ENCODE measurements around the gene MBNL2. TPM values are rescaled to one million over a fixed set of nuclear protein-coding genes. Genes with fewer than 3 reads are reported as not detected.

MBNL2 gene
- total RNA-seq, 1 experiment from 2014 or later: 33.2 TPM

DNA sequence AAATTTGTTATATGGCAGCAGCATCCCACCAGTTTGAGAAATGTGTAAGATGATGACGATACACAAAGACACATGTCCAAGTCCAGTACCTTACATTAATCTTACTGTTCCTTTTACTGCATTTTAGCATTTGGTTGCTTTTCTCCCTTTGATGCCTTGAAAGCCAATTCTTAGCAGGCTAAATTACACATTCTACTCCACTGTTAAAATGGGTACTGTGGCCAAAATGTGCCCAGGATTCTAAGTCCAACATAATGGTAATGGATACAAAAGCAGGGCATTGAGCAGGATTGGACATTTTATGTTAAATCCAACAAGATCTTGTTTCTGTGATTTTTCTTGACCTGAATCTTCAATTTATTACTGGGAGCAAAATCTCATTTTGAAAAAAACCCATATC is 159.1 kb downstream of the MBNL2 start:
- no peak for DNase-seq (ENCODE audit: low read depth)

DNA sequence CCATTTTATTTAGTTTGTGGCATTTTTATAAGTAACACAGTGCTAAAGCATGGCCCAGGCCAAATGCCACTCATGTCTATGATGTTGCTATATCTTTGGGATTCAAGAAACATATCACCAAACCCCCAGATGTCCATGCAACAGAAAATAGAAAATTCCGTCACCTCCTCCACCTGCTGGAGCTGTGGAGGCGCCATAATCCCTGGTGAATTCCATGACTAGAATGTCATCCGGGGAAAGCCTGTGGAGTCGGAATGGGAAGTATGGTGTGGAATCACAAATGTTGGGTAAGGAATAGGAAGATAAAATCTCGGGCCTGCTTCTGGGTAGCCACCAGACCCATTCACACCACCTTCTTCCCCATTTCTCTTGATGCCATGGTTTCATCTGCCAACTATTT is 160.1 kb downstream of the MBNL2 start:
- DNase-seq (ENCODE audit: low read depth): no peak

DNA sequence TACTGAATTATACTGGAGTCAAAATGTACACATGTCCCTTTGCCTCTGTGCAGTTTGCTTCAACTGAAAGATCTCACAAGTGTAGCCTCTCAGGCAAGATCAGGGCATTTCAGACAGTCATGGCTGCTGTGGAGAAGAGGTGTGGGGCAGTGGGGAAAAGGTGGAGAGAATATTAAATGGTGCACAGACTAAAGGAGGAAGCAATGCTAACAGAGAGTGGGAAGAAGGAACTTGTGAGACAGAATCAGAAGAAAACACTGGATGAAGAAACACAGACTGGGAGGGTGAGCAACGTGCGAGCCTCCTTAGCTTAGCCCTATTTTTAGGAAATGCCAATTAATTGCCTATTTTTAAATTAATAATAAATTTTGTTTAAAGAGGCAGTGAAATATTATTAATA is 162.2 kb downstream of the MBNL2 start:
- DNase-seq (ENCODE audit: low read depth): no peak

DNA sequence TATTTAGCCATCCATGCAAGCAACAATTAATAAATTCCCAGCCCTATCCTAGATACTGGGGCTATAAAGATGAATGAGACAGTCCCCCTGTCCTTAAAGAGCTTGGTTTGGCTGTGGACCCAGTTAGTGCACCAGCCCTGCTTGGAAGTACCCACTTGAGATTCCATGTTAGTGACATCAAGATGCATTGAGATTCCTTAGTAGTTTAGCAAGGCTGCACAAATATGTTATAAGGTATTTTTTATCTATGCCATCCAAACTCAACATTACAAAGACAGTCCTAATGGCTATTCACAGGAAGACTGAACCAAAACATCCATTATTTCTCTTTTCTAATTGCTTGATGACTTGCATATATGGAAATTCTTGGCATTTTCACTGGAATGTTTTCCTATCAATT is 163.0 kb downstream of the MBNL2 start:
- DNase-seq (ENCODE audit: low read depth): peak; percentile 23

DNA sequence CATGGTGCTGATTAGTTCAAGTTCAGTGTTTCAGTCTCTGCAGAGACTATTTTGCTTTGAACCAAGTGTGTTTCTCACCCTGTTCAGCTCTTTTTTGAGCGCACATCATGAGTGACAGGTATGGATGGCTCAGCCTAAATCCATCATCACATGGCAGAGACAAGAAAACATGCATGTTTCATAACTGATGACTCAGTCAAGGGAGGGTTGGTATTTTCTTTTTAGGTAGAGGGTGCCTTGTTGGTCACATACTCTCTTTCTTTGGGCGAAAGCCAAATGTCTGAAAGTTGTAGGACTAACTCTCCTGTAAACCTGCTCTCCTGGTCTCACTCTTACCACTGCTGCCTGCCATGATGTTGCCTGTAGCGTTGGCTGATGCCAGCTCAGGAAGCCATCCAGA is 163.7 kb downstream of the MBNL2 start:
- DNase-seq (ENCODE audit: low read depth): peak; percentile 8

DNA sequence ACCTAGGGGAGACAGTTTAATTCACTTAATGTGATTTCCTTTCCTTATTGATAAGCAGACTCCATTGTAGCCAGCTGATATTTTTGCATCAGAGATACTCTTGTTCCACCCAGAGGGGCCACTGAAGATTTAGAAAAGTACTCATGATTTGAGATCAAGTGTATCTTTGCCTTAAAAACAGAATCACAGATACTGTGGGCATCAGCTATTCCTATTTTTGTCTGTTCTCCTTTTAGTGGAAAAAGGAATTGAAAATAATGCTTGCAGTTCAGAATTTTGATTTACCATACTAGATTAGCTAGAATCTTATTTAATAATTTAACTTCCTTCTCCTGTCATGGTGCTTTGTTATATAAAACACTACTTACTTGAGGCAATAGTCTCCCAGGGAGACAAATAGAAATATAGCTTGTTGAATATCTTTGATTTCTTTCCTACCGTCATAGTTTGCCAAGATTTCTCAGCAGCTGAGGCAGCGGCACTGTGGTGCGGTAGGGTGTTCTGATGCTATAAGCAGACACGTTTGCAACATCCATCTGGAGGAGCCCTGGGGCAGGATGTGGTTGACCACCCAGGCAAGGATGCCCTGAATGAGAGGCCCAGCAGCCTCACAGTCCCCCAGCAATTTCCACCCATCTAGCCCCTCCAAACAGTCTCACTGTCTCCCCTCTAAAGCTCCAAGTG is 164.8 kb downstream of the MBNL2 start:
- no peak for DNase-seq (ENCODE audit: low read depth)

DNA sequence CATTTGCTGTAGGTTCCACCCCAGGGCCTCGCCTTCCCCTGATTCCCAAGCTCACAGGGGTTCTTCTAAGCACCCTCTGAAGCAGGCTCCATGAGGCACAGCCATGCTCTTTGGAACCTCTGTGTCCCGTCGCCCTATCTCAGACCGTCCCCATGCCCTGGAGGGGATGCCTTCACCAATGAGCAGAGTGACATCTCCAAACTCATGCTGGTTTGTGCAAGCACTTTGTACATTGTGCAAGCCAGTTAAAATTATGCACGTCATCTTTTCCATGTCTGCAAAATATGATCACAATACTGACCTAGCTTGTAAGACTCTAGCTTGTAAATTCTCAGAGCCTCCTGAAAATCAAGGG is 165.3 kb downstream of the MBNL2 start:
- no peak for DNase-seq (ENCODE audit: low read depth)

DNA sequence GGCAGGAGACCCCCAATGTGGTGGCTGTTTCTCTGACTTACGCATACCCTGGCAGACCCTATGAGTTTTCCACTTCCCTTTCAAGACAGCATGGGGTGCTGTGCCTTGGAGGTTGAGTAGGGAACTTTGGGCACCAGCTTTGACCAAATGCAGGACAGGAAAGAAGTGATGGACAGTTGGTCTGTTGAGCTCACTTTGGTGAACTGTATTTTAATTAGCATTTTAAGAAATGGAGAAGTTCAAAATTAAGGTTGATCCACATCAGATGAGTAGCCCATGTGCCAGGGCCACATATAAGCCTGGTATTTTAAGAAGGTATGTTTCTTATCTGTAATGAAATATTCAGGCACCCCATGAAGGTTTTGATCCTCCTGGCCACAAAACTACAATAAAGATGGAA is 165.8 kb downstream of the MBNL2 start:
- DNase-seq (ENCODE audit: low read depth): no peak

DNA sequence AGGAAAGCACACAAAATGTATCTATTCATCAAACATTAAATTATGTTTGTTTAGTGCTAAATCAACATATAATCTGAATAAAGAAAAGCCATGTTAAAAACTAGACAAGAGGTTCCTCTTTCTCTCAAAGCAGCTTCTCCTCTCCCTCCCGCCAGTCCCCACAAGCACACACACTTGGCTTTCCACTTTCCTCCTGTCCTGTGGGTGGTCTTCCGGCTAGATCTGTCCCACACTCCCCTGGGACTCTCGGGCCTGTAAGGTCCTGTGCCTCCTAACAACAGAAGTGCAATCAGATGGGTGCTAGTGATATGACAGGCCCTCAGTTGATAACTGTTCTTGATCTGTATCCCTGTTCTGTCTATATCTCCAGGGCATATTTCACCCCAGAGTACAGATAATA is 166.2 kb downstream of the MBNL2 start:
- DNase-seq (ENCODE audit: low read depth): no peak

DNA sequence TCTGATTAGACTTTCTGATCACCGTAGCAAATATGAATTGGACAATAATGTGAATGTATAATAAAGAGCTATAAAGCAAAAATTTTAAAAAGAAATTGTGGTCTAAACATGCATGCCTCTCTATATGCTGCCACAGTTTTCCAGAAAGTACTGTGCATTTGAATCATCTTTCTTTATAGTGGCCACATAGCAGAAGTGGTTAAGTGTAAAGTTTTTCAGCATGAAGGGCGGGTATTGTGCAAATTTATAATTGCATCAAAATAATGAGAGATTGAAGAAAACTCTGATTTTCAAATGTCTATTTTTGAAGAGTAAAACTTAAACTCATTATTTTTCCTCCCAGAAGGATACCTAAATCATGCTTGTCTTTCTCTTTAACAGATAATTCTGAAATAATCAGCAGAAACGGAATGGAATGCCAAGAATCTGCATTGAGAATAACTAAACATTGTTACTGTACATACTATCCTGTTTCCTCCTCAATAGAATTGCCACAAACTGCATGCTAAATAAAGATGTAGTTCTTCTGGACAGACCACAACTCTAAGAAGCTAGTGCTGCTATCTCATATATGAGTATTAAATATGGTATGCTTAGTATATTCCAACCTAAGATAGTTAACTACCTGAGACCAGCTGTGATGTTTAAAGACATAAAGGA is 168.9 kb downstream of the MBNL2 start:
- DNase-seq (ENCODE audit: low read depth): no peak

DNA sequence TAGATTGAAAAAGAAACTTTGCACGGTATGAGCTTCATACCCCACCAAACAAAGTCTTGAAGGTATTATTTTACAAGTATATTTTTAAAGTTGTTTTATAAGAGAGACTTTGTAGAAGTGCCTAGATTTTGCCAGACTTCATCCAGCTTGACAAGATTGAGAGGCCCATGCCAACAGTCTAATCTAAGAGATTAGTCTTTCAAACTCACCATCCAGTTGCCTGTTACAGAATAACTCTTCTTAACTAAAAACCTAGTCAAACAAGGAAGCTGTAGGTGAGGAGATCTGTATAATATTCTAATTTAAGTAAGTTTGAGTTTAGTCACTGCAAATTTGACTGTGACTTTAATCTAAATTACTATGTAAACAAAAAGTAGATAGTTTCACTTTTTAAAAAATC is 169.9 kb downstream of the MBNL2 start:
- DNase-seq (ENCODE audit: low read depth): no peak

DNA sequence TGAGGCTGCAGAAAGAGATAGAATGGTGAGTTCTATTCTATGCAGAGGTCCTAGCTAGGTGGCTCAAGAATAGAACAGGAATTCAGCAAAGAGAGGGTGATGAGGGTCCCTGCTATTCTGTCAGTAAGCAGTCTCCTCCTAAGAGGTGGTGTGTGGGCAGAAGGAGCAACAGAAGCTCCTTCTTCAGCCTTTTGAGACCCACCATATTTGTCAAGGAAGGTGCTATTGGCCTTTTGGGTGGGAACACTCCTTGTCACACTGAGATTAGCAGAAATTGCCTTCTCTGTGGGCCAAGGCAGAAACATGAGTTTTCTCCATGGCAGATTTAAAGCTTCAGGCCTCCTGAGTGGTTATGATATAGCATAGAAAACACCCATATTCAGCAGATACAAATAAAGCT is 172.4 kb downstream of the MBNL2 start:
- no peak for DNase-seq (ENCODE audit: low read depth)

DNA sequence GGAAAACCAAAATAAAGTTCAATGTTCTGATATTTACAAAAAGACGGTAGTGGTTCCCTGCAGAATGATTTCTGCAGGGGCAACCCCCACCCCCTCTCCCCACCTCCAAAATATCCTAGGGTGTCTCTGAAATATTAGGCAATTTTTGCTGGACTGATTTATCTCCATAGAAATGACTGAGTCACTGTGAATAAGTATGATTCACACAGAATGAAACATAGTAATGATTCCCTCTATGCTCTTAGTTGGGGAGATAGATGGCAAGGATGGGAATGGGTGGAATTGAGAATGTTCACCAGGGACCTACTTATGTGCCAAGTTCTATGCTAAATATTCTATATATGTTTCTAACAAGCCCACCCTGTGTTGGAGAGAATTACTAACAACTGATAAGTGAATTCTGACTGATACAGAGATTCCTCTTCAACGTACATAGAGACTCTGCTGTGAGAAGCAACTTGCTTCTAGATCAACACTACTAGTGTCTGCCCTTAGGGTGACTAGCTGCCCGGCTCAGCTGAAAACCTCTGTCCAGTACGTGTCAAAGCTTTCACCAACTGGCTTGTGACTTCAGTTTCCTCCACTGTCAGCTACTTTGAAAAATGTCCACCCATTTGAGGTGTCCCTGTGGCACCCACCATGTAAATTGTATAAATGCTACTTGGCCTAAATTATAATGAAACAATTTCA is 173.5 kb downstream of the MBNL2 start:
- DNase-seq (ENCODE audit: low read depth): no peak

DNA sequence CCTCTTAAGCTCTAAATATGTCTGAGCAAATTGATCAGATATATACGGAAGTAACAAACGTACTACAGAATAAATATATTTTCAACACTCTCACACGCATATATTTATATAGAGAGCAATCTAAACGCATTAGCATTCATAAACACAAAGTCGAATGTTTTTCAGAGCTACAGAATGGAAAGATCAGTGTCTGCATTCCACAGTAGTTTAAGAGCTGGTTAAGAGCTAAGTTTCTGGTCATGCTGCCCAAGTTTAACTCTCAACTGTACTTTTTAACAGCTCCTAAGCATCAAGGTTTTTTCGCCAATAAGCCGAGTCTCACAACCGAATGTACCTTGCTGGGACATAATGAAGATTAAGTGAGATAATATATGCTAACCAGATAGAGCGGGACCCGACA is 175.1 kb downstream of the MBNL2 start:
- DNase-seq (ENCODE audit: low read depth): no peak

DNA sequence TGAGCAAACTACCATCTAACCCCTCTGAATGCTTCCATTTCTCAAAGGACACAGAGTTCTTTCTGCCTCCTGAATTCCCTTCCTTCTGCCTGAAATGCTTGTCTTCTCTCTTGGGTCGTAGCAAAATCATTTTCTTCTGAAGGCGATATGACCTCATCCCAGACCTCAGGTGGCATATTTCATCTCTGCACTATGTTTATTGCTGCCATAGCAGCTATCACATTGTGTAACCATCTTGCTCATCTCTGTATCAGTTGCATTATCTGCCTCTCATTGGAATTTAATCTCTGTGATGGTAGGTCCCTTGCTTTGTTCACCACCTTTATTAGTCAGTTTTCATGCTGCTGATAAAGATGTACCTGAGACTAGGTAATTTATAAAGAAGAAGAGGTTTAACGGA is 179.3 kb downstream of the MBNL2 start:
- DNase-seq (ENCODE audit: low read depth): no peak

DNA sequence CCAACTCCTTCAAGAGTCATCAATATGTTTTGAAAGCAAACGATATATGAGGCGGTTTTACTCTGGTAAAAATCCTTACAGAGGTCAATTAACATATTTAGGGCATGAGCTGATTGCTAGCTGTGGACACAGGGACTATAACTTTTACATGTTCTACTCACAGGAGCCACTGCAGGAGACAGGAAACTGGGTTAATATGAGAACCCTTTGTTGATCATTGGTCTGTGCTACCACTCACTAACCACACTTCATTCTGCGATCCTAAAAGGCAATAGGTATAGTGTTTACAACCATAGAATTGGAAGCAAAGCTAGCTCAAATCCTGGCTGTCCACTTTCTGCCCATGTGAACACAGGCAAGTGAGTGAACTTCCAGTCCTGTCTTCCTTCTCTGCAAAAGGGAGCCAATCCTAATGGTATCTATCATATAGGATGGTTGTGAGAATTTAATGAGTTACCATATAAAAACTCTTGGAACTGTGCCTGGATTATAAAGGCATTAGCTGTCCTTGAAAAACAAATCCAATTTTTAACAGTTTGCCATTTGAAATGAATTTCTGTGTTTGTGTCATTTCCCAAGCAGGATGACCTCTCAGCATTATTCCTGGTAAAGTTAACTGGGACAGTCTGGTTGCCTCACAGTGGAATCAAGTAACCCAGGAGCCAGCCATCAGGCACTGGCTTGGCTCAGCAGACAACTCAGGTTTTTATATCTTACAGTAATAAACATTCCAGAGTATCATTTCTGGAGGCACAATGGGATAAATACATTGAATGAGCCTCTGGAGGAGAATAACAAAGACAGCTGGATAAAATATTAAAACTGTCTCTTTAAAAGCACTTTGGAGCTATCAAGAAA is 182.0 kb downstream of the MBNL2 start:
- DNase-seq (ENCODE audit: low read depth): no peak

DNA sequence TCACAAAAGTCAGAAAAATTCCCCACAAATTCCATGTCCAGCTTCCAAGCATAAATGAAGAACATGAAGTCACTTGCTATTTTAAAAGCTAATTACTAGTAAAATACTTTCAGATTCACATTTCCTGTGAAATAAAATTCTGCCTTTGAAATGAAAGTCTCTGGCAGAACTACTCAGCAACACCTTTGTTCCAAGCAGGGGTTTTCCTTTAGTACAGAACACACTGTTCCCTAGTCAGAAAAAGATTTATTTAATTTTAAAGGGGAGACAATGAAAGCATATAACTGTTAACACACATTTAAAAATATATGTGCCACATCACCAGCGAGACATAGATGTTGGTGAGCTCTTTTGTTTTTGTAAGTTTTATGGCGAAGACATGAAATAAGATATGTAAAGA is 185.4 kb downstream of the MBNL2 start:
- no peak for DNase-seq (ENCODE audit: low read depth)

DNA sequence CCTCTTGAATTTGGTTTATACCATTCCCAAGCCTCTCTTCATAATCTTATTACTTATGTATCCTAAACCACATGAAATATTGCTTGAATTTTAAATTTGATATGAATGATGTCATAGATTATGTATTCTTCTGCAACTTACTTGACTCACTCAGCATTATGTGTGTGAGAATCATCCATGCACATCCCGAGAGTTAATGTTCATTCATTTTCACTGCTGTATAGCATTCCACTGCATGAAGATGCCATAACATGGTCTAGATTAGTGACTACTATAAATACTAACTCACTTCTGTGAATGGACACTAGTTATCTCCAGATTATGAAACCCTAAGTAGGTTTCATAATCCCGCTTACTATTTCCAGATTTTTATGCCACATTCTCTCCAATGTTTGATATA is 186.8 kb downstream of the MBNL2 start:
- DNase-seq (ENCODE audit: low read depth): no peak

DNA sequence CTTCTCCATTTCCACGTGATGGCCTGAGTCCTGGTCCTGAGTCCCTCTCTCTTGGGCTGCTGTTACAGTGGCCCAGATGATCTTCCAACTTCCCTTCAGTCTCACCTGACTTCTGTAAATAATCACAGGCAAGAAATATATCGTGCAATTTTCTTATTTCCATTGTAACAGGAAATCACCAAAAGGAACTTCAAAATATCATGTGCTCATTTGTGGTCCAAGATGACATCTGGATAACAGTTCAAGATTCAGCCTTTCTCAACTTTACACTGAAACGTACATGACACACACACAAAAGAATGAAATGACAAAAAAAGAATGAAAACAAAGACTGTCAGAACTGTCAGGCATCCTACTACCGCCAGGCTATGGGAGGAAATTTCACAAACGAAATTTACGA is 189.9 kb downstream of the MBNL2 start:
- DNase-seq (ENCODE audit: low read depth): no peak

DNA sequence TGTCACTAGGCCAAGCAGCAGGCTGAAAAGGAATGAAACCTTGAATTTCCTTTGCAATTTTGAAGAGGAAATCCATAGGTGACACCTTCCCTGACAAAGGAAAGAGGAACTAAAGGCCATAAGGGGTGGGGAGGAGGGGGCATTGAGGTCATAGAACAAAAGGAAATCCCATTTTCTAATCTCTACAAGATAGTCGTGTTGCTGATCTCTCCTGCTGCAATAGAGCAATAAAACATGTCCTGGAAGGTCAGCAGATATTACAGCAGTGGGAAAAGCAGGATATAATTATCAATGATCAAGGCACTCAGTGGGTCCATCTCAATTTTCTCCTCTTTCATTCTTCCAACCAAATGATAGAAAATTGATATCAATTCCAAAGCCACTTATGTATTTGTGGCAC is 191.6 kb downstream of the MBNL2 start:
- DNase-seq (ENCODE audit: low read depth): no peak

DNA sequence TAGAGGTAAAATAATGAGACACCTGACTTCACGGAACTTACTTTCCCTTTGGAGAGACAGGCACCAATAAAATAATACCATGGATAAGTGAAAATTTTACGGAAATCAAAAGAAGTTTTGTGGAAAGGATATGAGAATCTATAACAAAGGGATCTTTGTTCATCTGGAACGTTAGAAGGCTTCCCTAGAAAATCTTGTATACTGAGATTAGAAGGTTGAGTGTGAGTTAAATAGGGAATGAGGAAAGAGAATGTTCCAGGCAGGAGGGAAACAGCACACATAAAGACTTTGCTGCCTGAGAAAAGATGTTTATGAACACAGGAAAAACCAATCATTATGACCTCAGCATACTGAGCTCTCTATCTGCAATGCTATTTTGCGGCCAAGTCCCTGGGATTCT is 192.3 kb downstream of the MBNL2 start:
- no peak for DNase-seq (ENCODE audit: low read depth)

DNA sequence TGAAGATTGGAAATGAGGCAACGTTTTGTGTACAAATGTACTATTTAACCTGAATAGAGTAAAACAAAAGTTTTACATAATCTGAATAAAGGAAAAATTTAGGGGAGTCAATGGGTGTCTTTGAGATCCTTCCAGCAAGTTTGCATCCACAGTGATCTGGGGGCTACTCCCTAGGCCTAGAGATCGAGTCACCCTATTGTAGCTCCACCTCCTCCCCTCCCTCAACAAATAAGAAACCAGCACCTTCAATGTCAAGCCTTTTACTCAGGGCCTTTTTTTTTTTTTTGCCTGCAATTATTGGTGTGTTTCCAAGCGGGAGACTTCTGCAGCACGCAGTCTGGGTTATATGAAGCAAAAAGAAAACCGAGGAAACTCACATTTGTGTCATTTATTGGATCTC is 195.6 kb downstream of the MBNL2 start:
- DNase-seq (ENCODE audit: low read depth): no peak

Measured in Daoy (cell line).